GM21528 (cell line): ENCODE measurements around the gene SRRT.
"Not testable (repeated sequence)": the region's sequence is repeated elsewhere in the genome, so short reads cannot be mapped to it uniquely, and the experiment has no call there.

Experiments
- ATAC-seq: cut with Tn5 transposase; IDR thresholded peaks from one replicate; pipeline ENCODE4 v1.9.1; 2021; ENCODE audit warnings: mild to moderate bottlenecking, moderate library complexity; ENCODE audit not compliant: unreplicated experiment, low FRiP score

Gene SRRT

GRCh38 chr7:100893910-100894721 lies 19.2 kb downstream of the SRRT start:
- no peak for ATAC-seq

DNA sequence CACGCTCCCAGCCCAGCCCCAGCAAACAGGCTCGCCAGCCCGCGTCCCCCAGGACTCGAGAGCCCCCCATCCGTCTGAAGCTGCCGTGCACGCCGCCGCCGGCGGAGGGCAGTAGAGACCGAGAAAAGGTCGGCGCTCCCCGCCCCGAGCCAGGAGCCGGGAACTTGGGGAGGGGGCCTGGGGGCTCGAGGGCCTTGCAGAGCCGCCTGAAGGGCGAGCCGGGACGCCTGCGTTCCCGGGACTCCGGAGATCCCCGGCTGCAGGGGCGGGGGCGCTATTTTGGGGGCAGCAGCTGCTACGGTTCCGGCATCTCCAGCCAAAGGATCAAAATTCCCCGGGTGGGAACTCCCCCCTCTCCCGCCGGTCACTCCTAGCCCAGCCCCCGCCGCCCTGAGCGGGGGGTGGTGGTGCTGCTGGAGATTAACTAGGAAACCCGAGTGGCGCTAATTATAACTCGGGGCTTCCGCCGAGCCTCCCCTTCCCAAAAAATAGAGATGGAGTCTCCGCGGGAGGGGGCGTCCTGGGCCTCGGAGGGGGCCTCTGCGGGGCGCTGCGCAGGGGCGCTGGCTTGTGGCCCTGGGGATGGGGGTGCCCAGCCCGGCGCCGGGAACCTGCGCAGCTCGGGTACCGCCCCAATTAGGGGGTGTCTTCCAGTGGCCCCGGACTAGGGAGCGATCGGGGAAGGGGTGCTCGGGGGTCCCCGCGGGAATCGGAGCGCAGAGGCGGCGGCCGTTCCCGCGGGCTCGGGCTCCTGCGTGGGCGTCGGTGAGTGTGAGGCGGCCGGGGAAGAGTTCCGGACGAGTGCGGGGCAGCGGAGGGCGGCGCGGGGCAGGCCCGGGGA lies 20.2 kb downstream of the SRRT start:
- no peak for ATAC-seq

DNA sequence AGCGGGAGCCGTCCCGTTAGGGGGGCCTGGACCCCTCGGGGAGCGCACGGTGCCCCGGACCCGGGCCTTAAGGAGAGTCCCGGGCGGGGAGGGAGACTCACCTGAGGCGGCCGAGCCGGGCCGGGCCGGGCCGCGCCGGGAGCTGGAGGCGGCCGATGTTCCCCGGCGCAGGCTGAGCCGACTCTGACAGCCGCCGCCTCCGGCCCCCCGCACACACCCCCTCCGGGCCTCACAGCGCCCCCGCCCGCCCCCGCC lies 20.7 kb downstream of the SRRT start, which contains the start of gene ACHE:
ACHE (minus strand) TSS at position 188 of the 255 bp plus-strand sequence. CDS start 1,656 bp downstream, outside the sequence.
- ATAC-seq, result no peak

GRCh38 chr7:100895956-100896731 lies 21.2 kb downstream of the SRRT start:
- ATAC-seq, result no peak

- no peak for ATAC-seq
Measured at GRCh38 chr7:100896732-100897608, 22.1 kb downstream of the SRRT start.

DNA sequence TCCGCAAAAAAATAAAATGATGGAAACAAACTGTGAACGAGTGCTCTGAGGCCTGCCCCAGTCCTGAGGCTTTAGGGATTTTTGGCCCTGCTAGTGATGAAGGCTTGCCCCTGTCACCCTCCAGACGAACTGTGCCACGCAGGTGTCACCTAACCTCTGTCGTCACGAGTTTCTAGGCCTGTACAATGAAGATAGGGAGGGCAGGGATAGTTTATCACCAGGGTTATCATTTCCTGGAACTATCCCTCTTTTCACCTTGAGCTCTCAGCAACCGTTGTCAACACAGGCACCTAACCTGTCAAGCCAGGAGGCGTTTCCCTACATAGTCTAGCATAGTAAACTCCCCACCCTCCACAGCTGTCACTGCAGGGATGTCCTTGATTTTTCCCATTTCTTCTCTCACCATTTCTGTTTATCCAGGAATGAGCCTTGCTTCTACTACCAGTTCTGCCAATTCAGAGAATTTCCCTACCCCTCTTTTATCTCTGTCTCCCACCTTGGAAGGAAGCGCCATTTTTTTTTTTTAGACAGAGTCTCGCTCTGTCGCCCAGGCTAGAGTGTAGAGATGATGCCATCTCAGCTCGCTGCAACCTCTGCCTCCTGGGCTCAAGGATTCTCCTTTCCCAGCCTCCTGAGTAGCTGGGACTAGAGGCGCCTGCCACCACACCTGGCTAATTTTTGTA lies 23.0 kb downstream of the SRRT start:
- ATAC-seq, result no peak

DNA sequence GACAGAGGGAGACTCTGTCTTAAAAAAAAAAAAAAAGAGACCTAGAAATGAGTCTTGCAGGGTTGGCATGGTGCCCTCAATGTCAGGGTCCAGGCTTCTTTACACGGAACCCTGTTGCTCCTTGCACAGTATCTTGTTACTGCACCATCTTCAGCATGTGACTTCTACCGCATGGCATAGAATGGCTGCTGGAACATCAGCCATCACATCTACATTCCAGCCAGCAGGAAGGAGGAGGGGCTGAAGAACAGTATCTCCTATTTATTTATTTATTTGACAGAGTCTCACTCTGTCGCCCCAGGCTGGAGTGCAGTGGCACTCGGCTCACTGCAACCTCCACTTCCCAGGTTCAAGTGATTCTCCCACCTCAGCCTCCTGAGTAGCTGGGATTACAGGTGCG lies 24.5 kb downstream of the SRRT start:
- ATAC-seq, result no peak

GRCh38 chr7:100900978-100901377 lies 26.1 kb downstream of the SRRT start:
- ATAC-seq, result no peak

- no peak for ATAC-seq
Measured at GRCh38 chr7:100901921-100902332, 27.0 kb downstream of the SRRT start.

GRCh38 chr7:100902638-100903037 lies 27.7 kb downstream of the SRRT start:
- ATAC-seq, result no peak

DNA sequence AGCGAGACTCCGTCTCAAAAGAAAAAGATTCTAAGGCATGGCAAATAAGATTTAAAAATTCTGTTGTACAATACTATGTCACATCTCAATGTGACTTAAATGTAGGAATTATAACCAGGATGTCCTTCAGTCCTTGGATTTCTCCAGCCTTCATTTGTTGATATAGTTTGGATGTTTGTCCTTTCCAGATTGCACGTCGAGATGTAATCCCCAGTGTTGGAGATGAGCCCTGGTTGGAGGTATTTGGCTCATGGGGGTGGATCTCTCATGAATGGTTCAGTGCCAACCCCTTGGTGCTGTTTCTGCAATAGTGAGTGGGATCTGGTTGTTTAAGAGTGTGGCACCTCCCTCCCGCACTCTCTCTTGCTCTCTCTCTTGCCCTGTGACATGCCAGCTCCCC lies 33.6 kb downstream of the SRRT start:
- ATAC-seq, result no peak

DNA sequence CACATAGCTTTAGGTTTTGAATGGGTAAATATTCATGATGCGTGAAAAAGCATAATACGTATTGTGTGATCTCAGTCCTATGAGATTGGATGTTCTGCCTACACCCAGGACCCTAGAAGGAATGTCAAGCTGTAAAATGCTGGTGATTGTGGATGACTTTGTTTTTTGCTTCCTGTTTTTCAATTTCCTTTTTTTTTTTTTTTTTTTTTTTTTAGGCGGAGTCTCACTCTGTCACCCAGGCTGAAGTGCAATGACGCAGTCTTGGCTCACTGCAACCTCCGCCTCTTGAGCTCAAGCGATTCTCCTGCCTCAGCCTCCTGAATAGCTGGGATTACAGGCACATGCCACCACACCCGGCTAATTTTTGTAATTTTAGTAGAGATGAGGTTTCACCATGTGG lies 35.5 kb downstream of the SRRT start:
- not testable (repeated sequence) for ATAC-seq

GRCh38 chr7:100911484-100911883 lies 36.6 kb downstream of the SRRT start:
- no peak for ATAC-seq

GRCh38 chr7:100914208-100914878 lies 39.4 kb downstream of the SRRT start:
- ATAC-seq, result no peak

GRCh38 chr7:100914879-100915447 lies 40.1 kb downstream of the SRRT start:
- ATAC-seq, result no peak

DNA sequence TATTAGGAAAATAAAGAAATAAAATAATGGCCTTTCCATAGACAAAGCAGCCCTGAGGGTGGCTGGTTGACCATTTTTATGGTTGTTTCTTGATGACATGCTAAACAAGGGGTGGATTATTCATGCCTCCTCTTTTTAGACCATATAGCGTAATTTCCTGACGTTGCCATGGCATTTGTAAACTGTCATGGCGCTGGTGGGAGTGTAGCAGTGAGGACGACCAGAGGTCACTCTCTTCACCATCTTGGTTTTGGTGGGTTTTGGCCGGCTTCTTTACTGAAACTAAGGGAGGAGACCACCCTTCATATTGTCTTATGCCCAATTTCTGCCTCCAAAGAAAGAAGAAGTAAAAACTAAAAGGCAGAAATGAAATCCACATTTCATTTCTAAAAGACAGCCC lies 44.4 kb downstream of the SRRT start:
- ATAC-seq, result not testable (repeated sequence)

- not testable (repeated sequence) for ATAC-seq
Measured at GRCh38 chr7:100919779-100920437, 45.0 kb downstream of the SRRT start.

- no peak for ATAC-seq
Measured at GRCh38 chr7:100921039-100921438, 46.1 kb downstream of the SRRT start.
